Stimulated activated CD4-positive, alpha-beta T cell treated with anti-CD3 and anti-CD28 coated beads, TNF-alpha, amount 100 ng/mL, for 4 hours (primary cell): Measurements from ENCODE around the gene LONRF3.
A peak's percentile ranks its signal among the peaks of the same experiment; 100 is the strongest.

Experiments used
- DNase-seq, 3 experiments: peaks; one replicate each; pipeline ENCODE4 v3.0.0-alpha.2; 2020; ENCODE audit warnings: low read depth in 3 of 3

LONRF3 gene

DNA sequence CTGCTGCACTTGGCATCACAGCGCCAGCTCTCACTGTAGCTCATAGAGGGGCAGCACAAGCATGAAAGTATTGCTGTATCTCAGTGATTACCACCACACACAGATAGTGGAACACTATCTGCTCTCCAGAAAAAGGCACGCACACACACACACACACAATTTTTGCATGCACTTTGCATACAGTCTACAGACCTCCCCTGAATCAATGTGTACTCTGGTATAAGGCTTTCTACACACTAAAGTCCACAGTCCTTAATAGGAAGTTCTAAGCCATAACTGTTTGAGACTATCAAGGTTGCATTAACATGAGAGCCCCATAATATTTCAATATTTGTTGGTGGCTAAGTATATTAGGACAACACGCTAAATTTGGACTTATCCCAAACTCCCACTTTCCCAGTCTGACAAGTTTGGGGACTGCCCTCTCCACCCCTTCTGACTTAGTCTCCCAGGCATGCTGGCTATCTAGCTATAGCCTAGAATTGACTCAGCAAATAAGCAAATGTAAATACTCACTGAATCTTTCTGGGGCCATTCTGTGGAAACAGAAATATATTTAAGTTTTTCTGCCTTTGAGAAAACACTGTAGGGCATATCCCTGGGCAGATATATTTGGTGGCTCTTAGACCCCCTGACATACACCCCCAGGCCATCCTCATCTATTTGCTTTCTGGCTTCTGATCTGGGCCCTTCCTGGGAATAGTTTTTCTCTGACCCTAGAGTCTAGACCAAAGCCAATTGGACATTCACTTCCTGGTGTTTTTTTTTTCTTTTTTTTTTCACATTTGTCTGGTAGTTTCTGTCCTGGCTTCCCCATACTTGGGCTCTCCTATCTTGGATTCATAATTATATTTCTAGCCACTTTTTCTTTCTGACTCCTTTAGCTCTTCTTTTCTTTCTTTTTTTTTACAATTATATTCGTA is 62.0 kb downstream of the LONRF3 start:
- no peak for DNase-seq

DNA sequence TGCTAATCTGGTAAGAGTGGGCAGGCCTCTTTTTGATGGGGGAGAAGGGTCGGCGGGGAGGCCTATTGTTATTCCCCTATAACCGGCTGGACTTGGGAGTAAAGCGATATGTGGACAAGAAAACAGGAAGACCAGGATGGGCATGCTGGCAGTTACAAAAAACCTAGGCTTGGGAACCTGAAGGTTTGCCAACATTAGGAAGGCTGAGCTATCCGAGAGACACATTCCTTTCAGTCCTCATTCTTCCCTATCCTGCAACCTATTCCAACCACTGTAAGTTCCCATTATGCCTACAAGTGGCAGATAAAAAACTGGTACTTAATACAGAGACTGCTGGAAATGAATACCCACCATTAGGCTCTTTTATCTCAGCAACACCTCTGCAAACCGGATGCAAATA is 66.0 kb downstream of the LONRF3 start:
- DNase-seq, result no peak

DNA sequence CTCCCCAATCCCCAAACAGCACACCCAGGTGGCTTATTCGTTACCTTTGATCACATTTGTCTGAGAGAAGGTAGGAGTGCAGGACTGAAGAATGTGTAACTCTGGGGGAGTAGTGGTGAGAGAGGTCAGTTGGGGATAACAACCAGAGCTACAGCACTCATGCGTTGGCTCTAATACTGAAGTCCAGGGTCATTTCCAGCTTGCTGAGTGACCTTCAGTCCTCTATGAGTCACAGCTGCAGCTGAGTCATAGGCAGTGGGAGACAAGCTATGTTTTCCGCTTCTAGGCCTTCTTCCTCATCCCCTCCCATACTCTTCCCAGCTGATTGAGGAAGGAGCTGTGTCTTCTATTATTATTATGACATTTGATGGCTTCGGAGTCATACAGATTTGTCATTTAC is 66.8 kb downstream of the LONRF3 start:
- DNase-seq, result no peak

DNA sequence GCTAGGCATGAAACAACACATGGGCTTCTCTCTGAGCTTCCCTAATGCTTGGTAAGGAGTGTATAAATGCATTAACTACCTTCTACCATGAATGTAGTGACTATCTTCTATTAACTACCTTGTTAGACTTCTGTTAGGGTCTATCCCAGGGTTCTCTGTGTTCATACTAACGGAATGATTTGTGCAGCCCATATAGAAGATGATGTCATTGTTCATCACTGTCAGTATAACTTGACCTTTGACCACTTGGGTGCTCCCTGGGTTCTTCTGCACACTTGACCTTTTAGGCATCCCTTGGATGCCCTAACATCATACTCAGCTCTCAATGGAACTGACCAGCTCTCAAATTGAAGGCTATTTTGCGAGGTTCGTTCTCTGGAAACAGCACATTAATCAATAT is 67.6 kb downstream of the LONRF3 start:
- DNase-seq, result no peak

DNA sequence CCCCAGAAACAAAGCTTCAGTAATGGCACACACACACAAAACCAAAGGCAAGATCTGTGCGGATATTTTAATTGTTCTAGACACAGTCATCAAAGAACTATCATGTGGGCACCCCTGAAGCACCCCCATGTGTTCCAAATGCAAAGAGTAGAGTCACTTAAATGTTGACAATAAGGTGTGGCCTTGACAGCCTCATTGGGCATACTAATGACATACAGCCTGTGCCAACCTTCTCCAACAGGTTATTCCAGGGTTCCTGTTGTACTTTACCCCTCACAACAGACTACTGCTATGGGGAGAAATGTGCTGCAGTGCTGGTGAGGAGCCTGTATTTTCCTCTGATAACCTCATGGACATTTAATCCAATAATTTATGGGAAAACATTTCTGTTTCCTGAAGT is 68.6 kb downstream of the LONRF3 start:
- DNase-seq, result no peak

DNA sequence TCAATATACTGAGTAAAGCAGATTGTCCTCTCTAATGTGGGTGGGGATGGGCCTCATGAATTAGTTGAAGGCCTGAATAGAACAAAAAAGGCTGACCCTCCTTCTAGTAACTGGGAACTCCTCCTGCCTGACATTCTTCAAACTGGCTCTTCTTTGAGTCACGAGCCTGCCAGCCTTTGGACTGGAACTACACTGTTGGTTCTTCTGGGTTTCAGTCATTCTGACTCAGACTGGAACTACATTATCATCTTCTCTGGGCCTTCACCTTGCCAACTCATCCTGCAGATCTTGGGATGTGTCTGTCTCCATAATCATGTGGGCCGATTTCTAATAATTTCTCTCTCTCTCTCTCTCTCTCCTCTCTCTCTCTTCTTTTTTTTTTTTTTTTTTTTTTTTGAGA is 71.5 kb downstream of the LONRF3 start:
- DNase-seq, result no peak

DNA sequence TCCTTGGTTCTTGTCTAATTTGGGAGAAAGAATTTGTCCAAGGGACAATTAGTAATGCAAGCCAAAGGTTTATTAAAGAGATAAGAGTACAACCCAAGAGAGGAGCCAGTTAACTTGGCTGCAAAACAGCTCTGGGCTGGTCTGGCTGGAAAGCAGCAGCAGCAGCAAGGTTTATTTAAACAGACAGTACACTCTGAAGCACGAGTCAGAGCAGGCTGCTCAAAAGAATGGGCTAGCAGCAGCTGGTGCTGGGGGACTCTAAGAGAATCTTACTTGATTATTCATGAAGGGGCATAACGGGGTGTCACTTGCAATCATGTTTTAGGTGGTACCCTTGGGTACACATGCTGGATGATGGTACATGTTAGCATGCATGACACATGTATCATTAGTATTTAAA is 81.3 kb downstream of the LONRF3 start:
- no peak for DNase-seq

DNA sequence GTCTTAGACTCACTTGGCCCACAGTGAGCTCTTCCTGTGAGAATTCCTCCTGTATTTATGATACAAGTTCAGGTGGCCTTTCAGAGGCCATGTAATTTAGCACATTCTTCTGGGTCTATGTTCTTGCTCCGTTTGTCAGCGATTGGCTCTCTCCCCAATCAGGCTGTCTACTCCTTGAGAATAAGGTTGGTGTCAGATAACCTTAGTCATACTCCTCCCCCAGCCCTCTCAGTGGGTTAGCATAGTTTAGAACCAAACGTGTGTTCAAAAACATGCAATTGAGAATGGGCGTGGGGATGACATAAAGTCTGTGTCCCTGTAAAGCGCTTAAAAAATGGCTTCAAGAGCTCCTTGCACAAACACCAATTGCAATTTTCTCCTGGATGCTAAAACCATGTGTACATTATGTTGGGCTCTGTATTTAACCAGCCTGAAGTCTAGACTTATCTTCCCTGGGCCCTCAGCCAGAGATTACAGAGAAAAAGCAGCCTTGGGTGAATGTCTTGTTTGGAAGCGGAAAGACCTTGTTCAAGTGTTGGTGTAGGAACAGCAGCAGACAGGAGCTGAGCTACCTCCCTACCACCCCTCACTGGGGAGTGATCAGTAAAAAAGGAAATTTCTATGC is 88.4 kb downstream of the LONRF3 start:
- DNase-seq, result no peak

DNA sequence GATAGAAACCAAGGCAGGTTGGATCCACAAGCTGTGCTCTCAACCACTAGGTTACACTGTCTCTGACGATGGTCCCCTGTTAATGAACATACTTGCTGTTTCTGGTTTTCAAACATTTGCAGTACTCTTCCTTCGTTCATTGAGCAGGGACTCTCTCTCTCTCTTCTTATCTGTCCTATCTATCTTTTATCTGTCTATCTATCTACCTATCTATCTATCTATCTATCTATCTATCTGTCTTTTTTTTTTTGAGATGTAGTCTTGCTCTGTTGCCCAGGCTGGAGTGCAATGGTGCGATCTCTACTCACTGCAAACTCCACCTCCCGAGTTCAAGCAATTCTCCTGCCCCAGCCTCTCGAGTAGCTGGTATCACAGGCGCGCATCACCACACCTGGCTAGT is 89.0 kb downstream of the LONRF3 start:
- DNase-seq, result no peak

DNA sequence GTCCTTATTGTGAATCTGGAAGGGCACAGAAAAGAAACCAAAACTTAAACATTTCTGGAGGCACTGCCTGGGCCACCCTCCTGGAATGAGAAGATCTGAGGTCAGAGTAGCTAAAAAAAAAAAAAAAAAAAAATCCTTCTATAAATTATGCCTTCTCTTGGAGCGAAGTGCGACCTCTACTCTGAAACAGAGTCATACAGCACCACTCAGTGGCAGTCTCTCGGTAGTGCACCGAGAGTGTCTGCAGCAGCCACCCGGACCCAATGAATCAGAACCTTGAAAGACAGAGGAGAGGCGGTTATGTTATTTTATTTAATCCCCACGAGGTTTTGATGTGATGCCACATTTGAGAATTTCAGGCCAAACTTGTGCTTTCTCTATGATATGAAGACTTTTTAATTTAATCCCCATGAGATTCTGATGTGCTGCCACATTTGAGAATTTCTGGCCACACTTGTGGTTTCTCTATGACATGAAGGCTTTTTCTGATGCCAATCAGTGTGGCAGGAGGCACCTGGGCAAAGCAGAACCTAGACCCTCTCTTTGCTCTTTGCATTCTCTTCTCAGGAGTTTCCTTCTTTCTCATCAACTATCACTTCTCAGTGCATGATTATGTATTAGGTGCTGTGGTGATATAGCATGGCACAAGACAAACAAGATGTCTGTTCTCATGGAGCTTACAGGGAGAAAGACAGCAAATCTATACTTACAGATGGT is 92.8 kb downstream of the LONRF3 start:
- DNase-seq, result peak; percentile 1 to 15 (median 1)
